KBM-7 (cell line): ENCODE data around the gene LIF.
"Not testable (repeated sequence)": the region's sequence is repeated elsewhere in the genome, so short reads cannot be mapped to it uniquely, and the experiment has no call there.

Experiments used
- DNase-seq: peaks from one replicate; pipeline ENCODE4 v3.0.0-alpha.2; 2015
- in situ Hi-C: fragments of 300-500 bp; cut with MboI; formaldehyde crosslinking; loops from 2 replicates; pipeline ENCODE4 v1.14.3; 2020; ENCODE audit warnings: low sequenced_read_pairs, low pct_unique_long_range_greater_than_20kb, mixed read lengths

The LIF gene

GRCh38 chr22:30216710-30217109 lies 29.8 kb downstream of the LIF start:
- no peak for DNase-seq
- in situ Hi-C loops, result no loop called here

GRCh38 chr22:30216272-30216671 lies 30.3 kb downstream of the LIF start:
- DNase-seq, in situ Hi-C loops: not testable (repeated sequence)

GRCh38 chr22:30214703-30215407 lies 31.7 kb downstream of the LIF start:
- DNase-seq, result no peak
- in situ Hi-C loops, result no loop called here

- no peak for DNase-seq
- in situ Hi-C loops, result no loop called here
Observed at GRCh38 chr22:30212996-30213441, 33.5 kb downstream of the LIF start.

- in situ Hi-C loops, result no loop called here
- no peak for DNase-seq
Observed at GRCh38 chr22:30212363-30212995, 34.1 kb downstream of the LIF start.

- in situ Hi-C loops, result no loop called here
Observed at GRCh38 chr22:30211124-30211820, 35.3 kb downstream of the LIF start.

GRCh38 chr22:30210235-30210909 lies 36.2 kb downstream of the LIF start:
- no peak for DNase-seq
- in situ Hi-C loops, result no loop called here

More at GRCh38 chr22:30211124-30211820, 35.3 kb downstream of the LIF start:
- no peak for DNase-seq

GRCh38 chr22:30209642-30210041 lies 36.9 kb downstream of the LIF start:
- in situ Hi-C loops, result no loop called here
- DNase-seq, result no peak

- in situ Hi-C loops, result no loop called here
- no peak for DNase-seq
Observed at GRCh38 chr22:30208631-30209603, 37.6 kb downstream of the LIF start.

- in situ Hi-C loops, result no loop called here
- no peak for DNase-seq
Observed at GRCh38 chr22:30206944-30207343, 39.6 kb downstream of the LIF start.

- DNase-seq, result no peak
- in situ Hi-C loops, result no loop called here
Observed at GRCh38 chr22:30205281-30206115, 41.1 kb downstream of the LIF start.

GRCh38 chr22:30204742-30205111 lies 41.8 kb downstream of the LIF start:
- in situ Hi-C loops, result no loop called here
- no peak for DNase-seq

GRCh38 chr22:30204015-30204741 lies 42.4 kb downstream of the LIF start:
- DNase-seq, result no peak
- in situ Hi-C loops, result no loop called here

- no peak for DNase-seq
- in situ Hi-C loops, result no loop called here
Observed at GRCh38 chr22:30202531-30203006, 44.0 kb downstream of the LIF start.

- in situ Hi-C loops, result no loop called here
- DNase-seq, result no peak
Observed at GRCh38 chr22:30201945-30202344, 44.6 kb downstream of the LIF start.

- in situ Hi-C loops, DNase-seq: not testable (repeated sequence)
Observed at GRCh38 chr22:30200905-30201304, 45.7 kb downstream of the LIF start.

- DNase-seq, result no peak
- in situ Hi-C loops, result no loop called here
Observed at GRCh38 chr22:30198921-30199320, 47.6 kb downstream of the LIF start.
